ENCODE data around the gene PRKCH.

Gene PRKCH

GRCh38 chr14:61458766-61459165 lies 137.4 kb downstream of the PRKCH start:
- no peak for DNase-seq (ENCODE audit: low read depth)
- no peak overlapping the region for H3K4me3 ChIP-seq (ENCODE audit: low read length)
- no peak for TF ChIP-seq CTCF (IDR thresholded peaks at IDR 0.05; ENCODE audit: insufficient read depth, low read depth, low read length, missing control alignments)

GRCh38 chr14:61459229-61459628 lies 137.8 kb downstream of the PRKCH start:
- no peak overlapping the region for H3K4me3 ChIP-seq (ENCODE audit: low read length)
- no peak for TF ChIP-seq CTCF (IDR thresholded peaks at IDR 0.05; ENCODE audit: insufficient read depth, low read depth, low read length, missing control alignments)
- no peak for DNase-seq (ENCODE audit: low read depth)

GRCh38 chr14:61460063-61460462 lies 138.7 kb downstream of the PRKCH start:
- DNase-seq (ENCODE audit: low read depth), result no peak
- no peak for TF ChIP-seq CTCF (IDR thresholded peaks at IDR 0.05; ENCODE audit: insufficient read depth, low read depth, low read length, missing control alignments)
- no peak overlapping the region for H3K4me3 ChIP-seq (ENCODE audit: low read length)

GRCh38 chr14:61460718-61461611 lies 139.6 kb downstream of the PRKCH start:
- no peak for TF ChIP-seq CTCF (IDR thresholded peaks at IDR 0.05; ENCODE audit: insufficient read depth, low read depth, low read length, missing control alignments)
- peak; percentile 92 for DNase-seq (ENCODE audit: low read depth)

GRCh38 chr14:61461808-61462275 lies 140.5 kb downstream of the PRKCH start:
- no peak overlapping the region for H3K4me3 ChIP-seq (ENCODE audit: low read length)
- peak; percentile 70 for DNase-seq (ENCODE audit: low read depth)
- TF ChIP-seq CTCF (IDR thresholded peaks at IDR 0.05; ENCODE audit: insufficient read depth, low read depth, low read length, missing control alignments), result peak; percentile 62

More at GRCh38 chr14:61460718-61461611, 139.6 kb downstream of the PRKCH start:
- no peak overlapping the region for H3K4me3 ChIP-seq (ENCODE audit: low read length)

- peak; percentile 77 for DNase-seq (ENCODE audit: low read depth)
- H3K4me3 ChIP-seq (ENCODE audit: low read length), result no peak overlapping the region
- TF ChIP-seq CTCF (IDR thresholded peaks at IDR 0.05; ENCODE audit: insufficient read depth, low read depth, low read length, missing control alignments), result no peak
These were observed 141.3 kb downstream of the PRKCH start for GRCh38 chr14:61462566-61463193.

Data from epithelial cell of esophagus (primary cell).